ENCODE measurements around the gene ATG16L2.
A peak's percentile ranks its signal among the peaks of the same experiment; 100 is the strongest.

Gene ATG16L2

DNA sequence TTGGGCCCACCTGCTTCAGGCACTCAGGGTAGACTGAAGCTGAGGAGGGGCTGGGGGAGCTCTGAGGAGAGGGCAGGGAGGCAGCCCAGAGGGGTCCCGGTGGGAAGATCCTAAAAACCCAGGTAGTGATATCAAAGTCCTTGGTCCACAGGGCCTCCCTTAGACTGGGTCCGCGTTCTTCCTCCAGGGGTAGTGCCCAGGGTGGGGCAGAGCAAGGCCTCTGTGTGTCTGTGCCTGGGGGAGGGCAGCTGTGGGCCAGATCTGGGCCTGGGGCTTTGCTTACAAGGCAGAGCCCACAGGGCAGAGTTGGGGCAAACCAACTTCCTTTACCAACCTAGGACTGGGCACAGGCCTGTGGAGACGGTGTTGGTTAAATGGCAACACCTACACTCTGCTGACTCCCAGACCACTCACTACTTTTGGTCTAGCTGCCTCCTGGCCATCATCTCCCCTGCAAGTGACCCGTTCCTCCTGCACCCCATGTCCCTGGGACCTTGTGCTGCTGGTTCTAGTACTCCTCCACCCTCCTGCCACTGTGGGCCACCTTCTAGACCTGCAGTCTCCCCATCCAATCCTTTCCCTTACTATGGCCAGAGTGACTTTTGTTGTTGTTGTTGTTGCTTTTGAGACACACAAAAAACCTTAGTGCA lies 15.8 kb downstream of the ATG16L2 start:
- no peak for DNase-seq
- H3K27me3 ChIP-seq (ENCODE audit: control insufficient read depth in 1 of 2, insufficient read depth in 1 of 2, low read length in 2 of 2), result no peaks in the 10 kb centered on the region
- no peak overlapping the region for H2AK5ac ChIP-seq (ENCODE audit: low read length, severe bottlenecking)
- no peaks in the 10 kb centered on the region for H3K9me3 ChIP-seq (ENCODE audit: control insufficient read depth, low read length)
- H3K18ac ChIP-seq (ENCODE audit: low read depth in 1 of 2, low read length in 2 of 2), result no peak overlapping the region
- no peak overlapping the region for H4K8ac ChIP-seq (ENCODE audit: low read length)
- H3K4ac ChIP-seq (ENCODE audit: low read depth in 1 of 2, low read length in 2 of 2), result no peak overlapping the region
- H3K4me3 ChIP-seq (ENCODE audit: insufficient read depth in 1 of 2, low read depth in 1 of 2, low read length in 2 of 2), result no peak overlapping the region
- no peak overlapping the region for H2BK120ac ChIP-seq (ENCODE audit: low read depth, low read length)
- H3K79me1 ChIP-seq (replicated peaks; ENCODE audit: low read length, poor library complexity, severe bottlenecking), result peaks cover 2% of the 10 kb centered on the region
- peaks cover 6 to 37% of the 10 kb centered on the region in 2 experiments for H3K36me3 ChIP-seq (ENCODE audit: control insufficient read depth in 1 of 2, insufficient read depth in 2 of 2, low read depth in 1 of 2, low read length in 2 of 2)
- no peak overlapping the region for H3K23ac ChIP-seq (ENCODE audit: low read length in 2 of 2)
- H4K91ac ChIP-seq (ENCODE audit: low read length), result peak overlapping the region; percentile 43
- H3K4me1 ChIP-seq (ENCODE audit: control insufficient read depth, insufficient read depth, low read depth, low read length), result peaks cover 21% of the 10 kb centered on the region
- no peak overlapping the region for H3K14ac ChIP-seq (ENCODE audit: low read length in 2 of 2)
- H3K4me2 ChIP-seq (ENCODE audit: low read length, poor library complexity, severe bottlenecking), result no peak overlapping the region
- no peak overlapping the region for H2BK12ac ChIP-seq (ENCODE audit: low read length in 2 of 2)
- H2BK5ac ChIP-seq (ENCODE audit: low read depth, low read length, poor library complexity, severe bottlenecking), result no peak overlapping the region
- no peak overlapping the region for H3K9ac ChIP-seq (ENCODE audit: low read length)
- H2AFZ ChIP-seq (ENCODE audit: low read depth, low read length), result no peak overlapping the region
- whole genome bisulfite sequencing, result 91% methylated on average over 5 of the region's 5 CpGs
- H3K27ac ChIP-seq (ENCODE audit: low read length, poor library complexity, severe bottlenecking), result no peak overlapping the region
- no peak overlapping the region for H2BK15ac ChIP-seq (ENCODE audit: low read depth, poor library complexity, severe bottlenecking)

DNA sequence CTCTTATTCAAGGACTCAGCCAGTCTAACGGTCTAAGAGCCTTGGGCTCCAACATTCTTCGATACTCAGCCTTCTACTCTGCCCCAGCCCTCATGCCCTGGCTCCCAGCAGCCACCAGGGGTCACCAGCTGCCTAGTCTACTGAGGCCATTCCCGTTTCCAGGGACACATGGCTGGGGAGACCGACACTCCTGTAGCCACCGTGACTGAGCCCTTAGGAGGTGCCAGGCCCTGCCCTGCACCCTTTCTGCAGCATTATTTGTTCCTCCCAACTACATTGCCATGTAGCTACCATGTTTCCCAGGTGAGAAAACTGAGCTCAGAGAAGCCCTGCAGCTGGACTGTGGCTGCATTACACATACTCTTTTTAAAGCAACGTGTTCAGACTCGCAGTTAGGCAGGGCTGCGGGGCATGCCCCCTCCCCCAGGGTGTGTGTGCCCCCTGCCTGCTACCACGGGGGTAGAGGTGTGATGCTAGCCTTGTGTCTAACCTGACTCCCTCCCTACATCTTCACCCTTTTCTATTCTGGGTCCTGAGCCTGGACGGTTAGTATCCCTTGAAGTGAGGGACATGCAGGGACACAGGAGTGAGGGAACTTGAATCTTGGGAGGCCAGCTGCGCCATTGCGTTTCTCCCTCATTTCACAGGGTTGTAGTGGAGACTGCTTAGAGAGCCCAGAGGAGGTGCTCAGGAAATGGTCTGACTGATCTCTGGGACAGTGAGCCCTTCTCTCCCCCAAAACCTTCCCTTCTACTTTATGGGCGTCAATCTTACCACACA lies 17.5 kb downstream of the ATG16L2 start:
- 46% methylated on average over 11 of the region's 13 CpGs for WGBS
- peak overlapping the region in 1 of 2 experiments; percentile 55 for H3K18ac ChIP-seq (ENCODE audit: low read depth in 1 of 2, low read length in 2 of 2)

GRCh38 chr11:72832301-72833082 lies 18.3 kb downstream of the ATG16L2 start:
- Histone ChIP-seq H3K9ac (ENCODE audit: low read length) (no peak overlapping the region), H3K23ac (ENCODE audit: low read length in 2 of 2) (no peak overlapping the region), H3K9me3 (ENCODE audit: control insufficient read depth, low read length) (no peaks in the 10 kb centered on the region), H2AFZ (ENCODE audit: low read depth, low read length) (no peak overlapping the region), H3K4me2 (ENCODE audit: low read length, poor library complexity, severe bottlenecking) (no peak overlapping the region), H3K4me1 (ENCODE audit: control insufficient read depth, insufficient read depth, low read depth, low read length) (peaks cover 17% of the 10 kb centered on the region), H2AK5ac (ENCODE audit: low read length, severe bottlenecking) (no peak overlapping the region), H3K36me3 (ENCODE audit: control insufficient read depth in 1 of 2, insufficient read depth in 2 of 2, low read depth in 1 of 2, low read length in 2 of 2) (peaks cover 14 to 36% of the 10 kb centered on the region in 2 experiments), H2BK5ac (ENCODE audit: low read depth, low read length, poor library complexity, severe bottlenecking) (no peak overlapping the region), H4K91ac (ENCODE audit: low read length) (peak overlapping the region; percentile 16), H3K14ac (ENCODE audit: low read length in 2 of 2) (no peak overlapping the region), H3K79me1 (replicated peaks; ENCODE audit: low read length, poor library complexity, severe bottlenecking) (peaks cover 2% of the 10 kb centered on the region), H3K27me3 (ENCODE audit: control insufficient read depth in 1 of 2, insufficient read depth in 1 of 2, low read length in 2 of 2) (no peaks in the 10 kb centered on the region), H2BK12ac (ENCODE audit: low read length in 2 of 2) (peak overlapping the region; percentile 42 to 68), H4K8ac (ENCODE audit: low read length) (peak overlapping the region; percentile 9), H3K18ac (ENCODE audit: low read depth in 1 of 2, low read length in 2 of 2) (peak overlapping the region; percentile 25 to 31), H3K4me3 (ENCODE audit: insufficient read depth in 1 of 2, low read depth in 1 of 2, low read length in 2 of 2) (no peak overlapping the region), H3K4ac (ENCODE audit: low read depth in 1 of 2, low read length in 2 of 2) (no peak overlapping the region), H2BK15ac (ENCODE audit: low read depth, poor library complexity, severe bottlenecking) (peak overlapping the region; percentile 68), H3K27ac (ENCODE audit: low read length, poor library complexity, severe bottlenecking) (no peak overlapping the region), H2BK120ac (ENCODE audit: low read depth, low read length) (no peak overlapping the region)
- 73% methylated on average over 9 of the region's 9 CpGs for WGBS
- no peak for DNase-seq

More for the DNA sequence above, 17.5 kb downstream of the ATG16L2 start:
- H2BK5ac ChIP-seq (ENCODE audit: low read depth, low read length, poor library complexity, severe bottlenecking), result no peak overlapping the region
- no peak overlapping the region for H2AFZ ChIP-seq (ENCODE audit: low read depth, low read length)
- H4K8ac ChIP-seq (ENCODE audit: low read length), result no peak overlapping the region
- H3K36me3 ChIP-seq (ENCODE audit: control insufficient read depth in 1 of 2, insufficient read depth in 2 of 2, low read depth in 1 of 2, low read length in 2 of 2), result peaks cover 10 to 34% of the 10 kb centered on the region in 2 experiments
- H3K23ac ChIP-seq (ENCODE audit: low read length in 2 of 2), result no peak overlapping the region
- no peak overlapping the region for H2AK5ac ChIP-seq (ENCODE audit: low read length, severe bottlenecking)
- H3K4me1 ChIP-seq (ENCODE audit: control insufficient read depth, insufficient read depth, low read depth, low read length), result peaks cover 20% of the 10 kb centered on the region
- H4K91ac ChIP-seq (ENCODE audit: low read length), result no peak overlapping the region
- H2BK120ac ChIP-seq (ENCODE audit: low read depth, low read length), result no peak overlapping the region
- peak overlapping the region in 1 of 2 experiments; percentile 56 for H3K14ac ChIP-seq (ENCODE audit: low read length in 2 of 2)
- H3K79me1 ChIP-seq (replicated peaks; ENCODE audit: low read length, poor library complexity, severe bottlenecking), result peaks cover 2% of the 10 kb centered on the region
- H3K4me3 ChIP-seq (ENCODE audit: insufficient read depth in 1 of 2, low read depth in 1 of 2, low read length in 2 of 2), result no peak overlapping the region
- no peak overlapping the region for H3K4me2 ChIP-seq (ENCODE audit: low read length, poor library complexity, severe bottlenecking)
- DNase-seq, result peak; percentile 82
- H3K9ac ChIP-seq (ENCODE audit: low read length), result no peak overlapping the region
- no peak overlapping the region for H3K4ac ChIP-seq (ENCODE audit: low read depth in 1 of 2, low read length in 2 of 2)
- peak overlapping the region in 1 of 2 experiments; percentile 68 for H2BK12ac ChIP-seq (ENCODE audit: low read length in 2 of 2)
- no peak overlapping the region for H2BK15ac ChIP-seq (ENCODE audit: low read depth, poor library complexity, severe bottlenecking)
- no peaks in the 10 kb centered on the region for H3K27me3 ChIP-seq (ENCODE audit: control insufficient read depth in 1 of 2, insufficient read depth in 1 of 2, low read length in 2 of 2)
- H3K9me3 ChIP-seq (ENCODE audit: control insufficient read depth, low read length), result no peaks in the 10 kb centered on the region
- H3K27ac ChIP-seq (ENCODE audit: low read length, poor library complexity, severe bottlenecking), result no peak overlapping the region

Measured in mesenchymal stem cell (in vitro differentiated cells and primary cell).